ENCODE results near the gene HEMK1.

HEMK1 gene

DNA sequence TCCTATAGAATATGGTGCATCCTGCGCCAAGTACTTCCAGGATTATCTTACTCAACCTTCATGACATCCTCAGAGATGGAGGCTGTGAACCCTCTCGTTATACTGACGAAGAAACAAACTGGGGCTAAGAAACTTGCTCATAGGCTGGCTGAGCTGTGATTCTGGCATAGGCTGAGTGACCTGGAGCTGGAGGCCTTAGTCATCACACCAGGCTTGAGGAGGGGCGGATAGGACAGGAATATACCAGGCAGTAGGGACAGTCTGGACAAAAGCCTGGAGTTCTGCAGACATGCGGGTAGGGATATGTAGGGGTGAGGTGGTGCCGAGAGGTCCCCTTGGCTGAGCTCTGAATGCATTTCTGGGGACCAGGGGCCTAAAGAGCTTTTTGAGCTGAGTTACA, 18.1 kb downstream of the HEMK1 start:
- no peak overlapping the region for H3K4me3 ChIP-seq (ENCODE audit: control insufficient read depth, low read depth, low read length)
- no peak for TF ChIP-seq CTCF (conservative IDR thresholded peaks at IDR 0.05; ENCODE audit: control insufficient read depth, insufficient read depth, low read depth, low read length)
- DNase-seq (ENCODE audit: low read depth): peak; percentile 61

GRCh38 chr3:50587806-50588758, 18.8 kb downstream of the HEMK1 start:
- DNase-seq (ENCODE audit: low read depth): no peak
- no peak for TF ChIP-seq CTCF (conservative IDR thresholded peaks at IDR 0.05; ENCODE audit: control insufficient read depth, insufficient read depth, low read depth, low read length)
- no peak overlapping the region for H3K4me3 ChIP-seq (ENCODE audit: control insufficient read depth, low read depth, low read length)

DNA sequence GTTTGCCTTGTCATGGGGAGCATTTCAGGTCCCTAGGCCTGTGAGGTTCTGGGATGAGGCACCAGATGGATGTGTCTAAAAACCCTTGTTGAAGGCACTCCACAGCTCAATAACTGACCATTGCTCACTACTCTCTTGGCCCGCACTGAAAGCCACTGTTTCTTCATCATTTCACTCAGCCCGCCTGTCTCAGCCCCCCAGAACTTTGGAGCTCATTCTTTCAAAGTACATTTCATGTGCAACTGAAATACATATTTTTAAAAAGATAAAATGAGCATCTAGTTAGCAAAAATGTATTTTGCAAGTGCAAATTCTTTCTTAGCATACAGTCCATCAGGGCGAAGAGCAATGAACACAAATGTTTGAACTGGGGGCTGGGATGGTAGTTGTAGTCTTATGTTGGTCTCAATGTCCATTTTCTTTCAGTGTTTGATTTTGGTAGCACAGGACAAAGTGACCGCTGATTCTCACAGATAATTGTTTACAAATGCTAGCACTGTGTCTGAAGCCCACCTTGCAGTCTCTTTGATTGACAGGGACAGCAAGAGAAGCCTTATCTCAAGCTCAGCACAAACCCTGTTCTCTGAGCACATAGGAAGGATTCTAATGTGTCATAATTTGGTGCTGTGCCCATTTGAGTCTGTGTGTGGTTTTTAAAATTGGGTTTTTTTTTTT, 19.6 kb downstream of the HEMK1 start:
- H3K4me3 ChIP-seq (ENCODE audit: control insufficient read depth, low read depth, low read length): no peak overlapping the region
- DNase-seq (ENCODE audit: low read depth): peak; percentile 60
- no peak for TF ChIP-seq CTCF (conservative IDR thresholded peaks at IDR 0.05; ENCODE audit: control insufficient read depth, insufficient read depth, low read depth, low read length)

- TF ChIP-seq CTCF (conservative IDR thresholded peaks at IDR 0.05; ENCODE audit: control insufficient read depth, insufficient read depth, low read depth, low read length): no peak
- no peak overlapping the region for H3K4me3 ChIP-seq (ENCODE audit: control insufficient read depth, low read depth, low read length)
- DNase-seq (ENCODE audit: low read depth): no peak
These were observed 21.9 kb downstream of the HEMK1 start for GRCh38 chr3:50591196-50591741.

- H3K4me3 ChIP-seq (ENCODE audit: control insufficient read depth, low read depth, low read length): no peak overlapping the region
- no peak for TF ChIP-seq CTCF (conservative IDR thresholded peaks at IDR 0.05; ENCODE audit: control insufficient read depth, insufficient read depth, low read depth, low read length)
- no peak for DNase-seq (ENCODE audit: low read depth)
These were observed 23.2 kb downstream of the HEMK1 start for GRCh38 chr3:50592568-50592967.

DNA sequence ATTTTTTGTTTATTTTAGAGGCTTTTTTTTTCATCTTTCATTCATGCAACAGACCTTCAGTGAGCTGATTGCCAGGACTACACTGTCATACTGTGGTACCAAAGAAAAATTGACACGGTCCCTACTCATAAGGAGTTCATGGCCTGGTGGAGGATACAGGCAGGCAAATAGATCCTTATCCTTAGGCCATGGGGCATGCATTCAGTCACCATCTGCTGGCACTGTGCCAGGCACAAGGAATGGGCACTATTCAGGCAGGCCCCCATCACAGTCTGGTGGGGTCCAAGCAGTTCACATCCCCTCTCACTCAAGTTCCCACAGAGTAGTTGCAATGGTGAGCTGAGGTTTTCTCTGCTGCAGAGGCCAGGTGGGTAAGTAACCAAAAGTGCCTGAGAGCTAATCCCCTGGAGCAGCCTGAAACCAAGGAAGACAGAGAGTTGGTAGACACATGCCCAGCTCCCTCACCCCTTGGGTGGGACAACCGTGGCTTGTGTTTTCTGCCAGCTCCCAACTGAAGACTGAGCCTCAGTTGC, 25.0 kb downstream of the HEMK1 start:
- no peak overlapping the region for H3K4me3 ChIP-seq (ENCODE audit: control insufficient read depth, low read depth, low read length)
- no peak for DNase-seq (ENCODE audit: low read depth)

More for the DNA sequence above, 25.0 kb downstream of the HEMK1 start:
- no peak for TF ChIP-seq CTCF (conservative IDR thresholded peaks at IDR 0.05; ENCODE audit: control insufficient read depth, insufficient read depth, low read depth, low read length)
